IMR-90 (cell line): Measurements from ENCODE around the gene GNAO1. TPM values are rescaled to one million over a fixed set of nuclear protein-coding genes. Genes with fewer than 3 reads are reported as not detected.

Source experiments
- ATAC-seq: fragments of 200-7000 bp; cut with Tn5 transposase; 2 replicates; pipeline ENCODE4 v1.9.1; 2020; ENCODE audit warnings: low read depth, mild to moderate bottlenecking, moderate library complexity
- BruUV-seq: library from RNA; stranded (reverse); fragments of 400-500 nt; replicated peaks from 2 replicates; lab custom pipeline; 2021; lab: Mats Ljungman, UMichigan
- CTCF ChIA-PET: fragments of 300-600 bp; formaldehyde crosslinking; extraction: SDS; loops from one replicate; lab custom pipeline; 2021; ENCODE audit warnings: antibody characterized with exemption; lab: Yijun Ruan, JAX
- POLR2A ChIA-PET: fragments of 300-600 bp; sonication (Branson Sonifier 250); formaldehyde crosslinking; loops from one replicate; lab custom pipeline; 2022; ENCODE audit warnings: antibody characterized with exemption; ENCODE audit not compliant: unreplicated experiment; lab: Charles Lee
- DNase-seq: peaks from one replicate; pipeline ENCODE4 v3.0.0; 2013
- H2AFZ ChIP-seq: replicated peaks from 2 replicates; pipeline ENCODE3; 2013; ENCODE audit warnings: low read length, mild to moderate bottlenecking; ENCODE audit not compliant: poor library complexity
- H2AK5ac ChIP-seq: 2 replicates; pipeline ENCODE4 v1.6.1; 2013; ENCODE audit warnings: low read depth, low read length, inconsistent platforms
- H2AK9ac ChIP-seq: replicated peaks from 2 replicates; pipeline ENCODE3; 2013; ENCODE audit warnings: mild to moderate bottlenecking, low read depth, low read length, moderate library complexity; ENCODE audit not compliant: poor library complexity
- H2BK120ac ChIP-seq: 2 replicates; pipeline ENCODE4 v1.6.1; 2013; ENCODE audit warnings: low read depth, low read length, inconsistent platforms
- H2BK15ac ChIP-seq: 3 replicates; pipeline ENCODE4 v1.6.1; 2013; ENCODE audit warnings: low read depth, low read length, inconsistent platforms
- H2BK20ac ChIP-seq: 2 replicates; pipeline ENCODE4 v1.6.1; 2013; ENCODE audit warnings: low read depth, mild to moderate bottlenecking, inconsistent platforms, low read length, moderate library complexity
- H2BK5ac ChIP-seq: 2 replicates; pipeline ENCODE4 v1.6.1; 2013; ENCODE audit warnings: mild to moderate bottlenecking, low read depth, low read length, inconsistent platforms; ENCODE audit not compliant: poor library complexity, severe bottlenecking
- H3K14ac ChIP-seq: replicated peaks from 2 replicates; pipeline ENCODE4 v1.6.1; 2013; ENCODE audit warnings: low read depth, low read length, inconsistent platforms
- H3K18ac ChIP-seq: 2 replicates; pipeline ENCODE4 v1.6.1; 2013; ENCODE audit warnings: low read depth, low read length, control low read depth
- H3K23ac ChIP-seq: 2 replicates; pipeline ENCODE4 v1.6.1; 2013; ENCODE audit warnings: low read depth, low read length, inconsistent platforms
- H3K27ac ChIP-seq: 2 replicates; pipeline ENCODE4 v1.5.1; 2013; ENCODE audit warnings: mild to moderate bottlenecking, control low read depth, low read length; ENCODE audit not compliant: insufficient read depth
- H3K27me3 ChIP-seq: 2 replicates; pipeline ENCODE4 v1.6.1; 2013; ENCODE audit warnings: low read length; ENCODE audit not compliant: control insufficient read depth, insufficient read depth
- H3K36me3 ChIP-seq: 2 replicates; pipeline ENCODE4 v1.6.1; 2013; ENCODE audit warnings: low read length, mixed read lengths; ENCODE audit not compliant: control insufficient read depth, insufficient read depth
- H3K4ac ChIP-seq: 2 replicates; pipeline ENCODE4 v1.6.1; 2013; ENCODE audit warnings: low read depth, low read length, inconsistent platforms
- H3K4me1 ChIP-seq: 2 replicates; pipeline ENCODE4 v1.6.1; 2013; ENCODE audit warnings: low read length, mixed read lengths; ENCODE audit not compliant: control insufficient read depth, insufficient read depth
- H3K4me2 ChIP-seq: 2 replicates; pipeline ENCODE4 v1.6.1; 2013; ENCODE audit warnings: low read depth, mild to moderate bottlenecking, control low read depth, low read length, moderate library complexity
- H3K4me3 ChIP-seq: 2 replicates; pipeline ENCODE4 v1.5.1; 2013; ENCODE audit warnings: low read depth, mild to moderate bottlenecking, control low read depth, low read length, moderate library complexity; ENCODE audit not compliant: insufficient read depth
- H3K56ac ChIP-seq: 2 replicates; pipeline ENCODE4 v1.6.1; 2013; ENCODE audit warnings: low read length, inconsistent platforms; ENCODE audit not compliant: insufficient read depth; ENCODE audit errors: extremely low read depth
- H3K79me1 ChIP-seq, 2 experiments: 2 replicates each; pipeline ENCODE4 v1.6.1; 2013; ENCODE audit warnings: low read length in 2 of 2, inconsistent platforms in 1 of 2, low read depth in 1 of 2
- H3K9ac ChIP-seq: 2 replicates; pipeline ENCODE4 v1.6.1; 2013; ENCODE audit warnings: low read depth, low read length, control low read depth
- H3K9me1 ChIP-seq: 2 replicates; pipeline ENCODE4 v1.6.1; 2013; ENCODE audit warnings: low read length, inconsistent platforms; ENCODE audit not compliant: insufficient read depth
- H3K9me3 ChIP-seq: 2 replicates; pipeline ENCODE4 v1.6.1; 2013; ENCODE audit warnings: low read length; ENCODE audit not compliant: control insufficient read depth, insufficient read depth
- H4K20me1 ChIP-seq: 2 replicates; pipeline ENCODE4 v1.6.1; 2013; ENCODE audit warnings: low read length, inconsistent platforms; ENCODE audit not compliant: insufficient read depth
- H4K5ac ChIP-seq: 2 replicates; pipeline ENCODE4 v1.6.1; 2013; ENCODE audit warnings: mild to moderate bottlenecking, low read depth, low read length, control low read depth
- H4K8ac ChIP-seq, 2 experiments: 2 replicates each; pipeline ENCODE4 v1.6.1; 2013; ENCODE audit warnings: low read depth in 2 of 2, low read length in 2 of 2, control low read depth in 1 of 2, inconsistent platforms in 1 of 2
- H4K91ac ChIP-seq: 2 replicates; pipeline ENCODE4 v1.6.1; 2013; ENCODE audit warnings: low read depth, low read length, inconsistent platforms; ENCODE audit not compliant: insufficient read depth
- CHD1 ChIP-seq: IDR thresholded peaks from 2 replicates; pipeline ENCODE4 v1.6.1; 2012; ENCODE audit warnings: low read depth, low read length, improper control_type of control experiment
- FOS ChIP-seq: fragments of 150-350 bp; IDR thresholded peaks from 2 replicates; pipeline ENCODE4 v1.6.1; 2016; ENCODE audit warnings: low read depth, low read length
- MAZ ChIP-seq: IDR thresholded peaks from 2 replicates; pipeline ENCODE4 v1.6.1; 2012; ENCODE audit warnings: low read depth, mild to moderate bottlenecking, low read length, improper control_type of control experiment, moderate library complexity, borderline replicate concordance
- POLR2A ChIP-seq: IDR thresholded peaks from 2 replicates; pipeline ENCODE4 v1.6.1; 2012; ENCODE audit warnings: mild to moderate bottlenecking, low read depth, low read length
- RAD21 ChIP-seq: IDR thresholded peaks from 2 replicates; pipeline ENCODE4 v1.6.1; 2012; ENCODE audit warnings: low read length, improper control_type of control experiment
- SMC3 ChIP-seq: fragments of 150-350 bp; IDR thresholded peaks from 2 replicates; pipeline ENCODE4 v1.6.1; 2016; ENCODE audit warnings: low read depth, mild to moderate bottlenecking, antibody characterized with exemption, low read length, moderate library complexity
- WGBS, 2 experiments: methylation state at CpG; one replicate each; pipeline versions ENCODE4 v1.1.5 to v1.1.7; 2013; ENCODE audit warnings: missing lambda C conversion rate in 2 of 2; ENCODE audit not compliant: insufficient read length in 1 of 2; ENCODE audit errors: extremely low coverage in 2 of 2; 5-methylcytosine and 5-hydroxymethylcytosine counted together
- dilution Hi-C: fragments of 300-500 bp; cut with HindIII; formaldehyde crosslinking; loops from one replicate; pipeline ENCODE4 v1.14.3; 2018; ENCODE audit warnings: low sequenced_read_pairs; ENCODE audit not compliant: unreplicated experiment
- in situ Hi-C: fragments of 300-500 bp; cut with MboI; formaldehyde crosslinking; loops from 3 replicates; pipeline ENCODE4 v1.14.3; 2019; ENCODE audit warnings: low sequenced_read_pairs, inconsistent platforms, mixed read lengths
- intact Hi-C: fragments of 100-400 bp; cut with micrococcal nuclease; formaldehyde crosslinking; loops from 2 replicates; pipeline ENCODE4 v1.10.0; 2022
- polyA plus RNA-seq, 3 experiments: library from polyadenylated mRNA; depleted of rRNA; stranded (reverse); fragments of >200 nt; gene quantifications; 2 replicates each; pipeline ENCODE4 v1.2.3, GENCODE V29; 2012; ENCODE audit warnings: low replicate concordance in 1 of 3
- total RNA-seq: library from RNA; depleted of rRNA; stranded (reverse); fragments of >200 nt; gene quantifications from 2 replicates; pipeline ENCODE4 v1.2.3, GENCODE V29; 2012
- TF ChIP-seq, protein P1 (sequence below): fragments of 150-350 bp; IDR thresholded peaks from 2 replicates; pipeline ENCODE4 v1.6.1; 2016; ENCODE audit warnings: low read depth, mild to moderate bottlenecking, low read length, moderate library complexity, borderline replicate concordance

Gene GNAO1
- total and polyA plus RNA-seq, 2 of the 4 experiments (the other 2 are of a cell fraction) = under 0.01 to 0.07 TPM

DNA sequence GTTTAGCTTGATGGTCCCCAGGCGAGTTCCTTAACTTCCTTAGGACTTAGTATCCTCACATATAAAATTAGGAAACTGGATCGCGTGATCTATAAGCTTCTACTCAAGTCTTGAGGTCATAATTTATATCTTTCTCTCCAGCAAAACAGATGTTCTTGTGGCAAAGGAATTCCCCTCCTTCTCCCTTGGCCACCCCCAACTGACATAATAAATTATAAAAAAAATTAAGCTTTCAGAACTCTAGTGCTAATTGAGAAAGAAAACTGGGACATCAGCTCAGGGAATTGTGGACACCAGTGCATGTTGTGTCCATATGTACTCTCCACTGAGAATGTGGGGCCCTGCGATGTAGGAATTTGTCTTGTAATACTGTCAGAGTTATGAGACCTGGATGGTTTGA, 13.5 kb downstream of the GNAO1 start:
- Histone ChIP-seq H2AK9ac (no peak overlapping the region), H3K23ac (no peak overlapping the region), H3K4ac (no peak overlapping the region), H3K4me2 (no peak overlapping the region), H3K27me3 (no peaks in the 10 kb centered on the region; the same call in 1 of the 2 replicates), H3K79me1 (no peaks in the 10 kb centered on the region), H3K14ac (no peak overlapping the region), H3K9me1 (no peaks in the 10 kb centered on the region), H4K5ac (no peak overlapping the region), H3K36me3 (no peaks in the 10 kb centered on the region), H3K9me3 (no peaks in the 10 kb centered on the region), H2AK5ac (no peak overlapping the region), H3K18ac (no peak overlapping the region), H4K91ac (no peak overlapping the region), H3K4me1 (no peaks in the 10 kb centered on the region), H3K4me3 (no peak overlapping the region), H2BK5ac (no peak overlapping the region), H3K27ac (no peak overlapping the region), H3K56ac (no peak overlapping the region), H3K9ac (no peak overlapping the region), H2BK15ac (no peak overlapping the region), H4K8ac (no peak overlapping the region), H2AFZ (no peak overlapping the region), H4K20me1 (no peaks in the 10 kb centered on the region), H2BK20ac (no peak overlapping the region), H2BK120ac (no peak overlapping the region)
- dilution Hi-C loops = no loop called here
- CTCF ChIA-PET = no interaction called here
- intact Hi-C loops = no loop called here
- ATAC-seq (no peak), DNase-seq (no peak)
- POLR2A ChIA-PET = no interaction called here
- WGBS, 2 experiments = 0% methylated on average over 1 of the region's 4 CpGs; no CpG with 5 or more reads in 1 of the 2 experiments
- TF ChIP-seq, protein P1, sequence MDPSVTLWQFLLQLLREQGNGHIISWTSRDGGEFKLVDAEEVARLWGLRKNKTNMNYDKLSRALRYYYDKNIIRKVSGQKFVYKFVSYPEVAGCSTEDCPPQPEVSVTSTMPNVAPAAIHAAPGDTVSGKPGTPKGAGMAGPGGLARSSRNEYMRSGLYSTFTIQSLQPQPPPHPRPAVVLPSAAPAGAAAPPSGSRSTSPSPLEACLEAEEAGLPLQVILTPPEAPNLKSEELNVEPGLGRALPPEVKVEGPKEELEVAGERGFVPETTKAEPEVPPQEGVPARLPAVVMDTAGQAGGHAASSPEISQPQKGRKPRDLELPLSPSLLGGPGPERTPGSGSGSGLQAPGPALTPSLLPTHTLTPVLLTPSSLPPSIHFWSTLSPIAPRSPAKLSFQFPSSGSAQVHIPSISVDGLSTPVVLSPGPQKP = no peak
- TF ChIP-seq RAD21 (no peak), FOS (no peak), CHD1 (no peak), MAZ (no peak), POLR2A (no peak), SMC3 (no peak)
- in situ Hi-C loops = no loop called here
- BruUV-seq = no TSS peak
